ENCODE data around the gene LUZP2. TPM values are rescaled to one million over a fixed set of nuclear protein-coding genes. Genes with fewer than 3 reads are reported as not detected.

Gene LUZP2
- total RNA-seq, 4 donors from 2014 or later = 0.23 to 0.83 (median 0.48) TPM

- TF ChIP-seq CTCF (IDR thresholded peaks at IDR 0.05) (no peak), POLR2A (IDR thresholded peaks at IDR 0.05) (no peak)
- H3K36me3 ChIP-seq = no peaks in the 10 kb centered on the region
- H3K4me3 ChIP-seq = no peak overlapping the region
- no peak for DNase-seq
- no peaks in the 10 kb centered on the region for H3K4me1 ChIP-seq
- H3K27ac ChIP-seq = no peak overlapping the region
- H3K9me3 ChIP-seq = no peaks in the 10 kb centered on the region
- H3K27me3 ChIP-seq = no peaks in the 10 kb centered on the region
- 79 to 83% methylated on average over 1 of the region's 1 CpG for WGBS, 2 donors
- intact Hi-C loops (cut with DNase I) = no loop called here
Observed at GRCh38 chr11:24848857-24849256, 352.0 kb downstream of the LUZP2 start.

GRCh38 chr11:24855951-24856350 lies 359.1 kb downstream of the LUZP2 start:
- Histone ChIP-seq H3K4me3 (no peak overlapping the region), H3K27ac (no peak overlapping the region), H3K36me3 (no peaks in the 10 kb centered on the region), H3K4me1 (no peaks in the 10 kb centered on the region), H3K9me3 (no peaks in the 10 kb centered on the region), H3K27me3 (no peaks in the 10 kb centered on the region)
- TF ChIP-seq CTCF (IDR thresholded peaks at IDR 0.05) (no peak), POLR2A (IDR thresholded peaks at IDR 0.05) (no peak)
- DNase-seq = no peak
- intact Hi-C loops (cut with DNase I) = no loop called here

GRCh38 chr11:24859801-24860300 lies 363.0 kb downstream of the LUZP2 start:
- H3K36me3 ChIP-seq = no peaks in the 10 kb centered on the region
- no peak overlapping the region for H3K27ac ChIP-seq
- no peaks in the 10 kb centered on the region for H3K4me1 ChIP-seq
- no peak for DNase-seq
- H3K27me3 ChIP-seq = no peaks in the 10 kb centered on the region
- H3K9me3 ChIP-seq = no peaks in the 10 kb centered on the region
- intact Hi-C loops (cut with DNase I) = no loop called here
- no peak for TF ChIP-seq POLR2A (IDR thresholded peaks at IDR 0.05)
- TF ChIP-seq CTCF (IDR thresholded peaks at IDR 0.05) = no peak
- no peak overlapping the region for H3K4me3 ChIP-seq
- 78 to 86% methylated on average over 3 to 5 of the region's 9 CpGs for WGBS, 2 donors

GRCh38 chr11:24861440-24861839 lies 364.6 kb downstream of the LUZP2 start:
- DNase-seq = no peak
- H3K4me3 ChIP-seq = no peak overlapping the region
- H3K9me3 ChIP-seq = no peaks in the 10 kb centered on the region
- intact Hi-C loops (cut with DNase I) = no loop called here
- H3K27ac ChIP-seq = no peak overlapping the region
- no peaks in the 10 kb centered on the region for H3K27me3 ChIP-seq
- WGBS, 2 donors = 78 to 80% methylated on average over 1 to 6 of the region's 6 CpGs
- TF ChIP-seq POLR2A (IDR thresholded peaks at IDR 0.05) = no peak
- no peak for TF ChIP-seq CTCF (IDR thresholded peaks at IDR 0.05)
- no peaks in the 10 kb centered on the region for H3K4me1 ChIP-seq
- no peaks in the 10 kb centered on the region for H3K36me3 ChIP-seq

- WGBS, 2 donors = 74 to 92% methylated on average over 4 of the region's 4 CpGs
- no peak for DNase-seq
- H3K4me3 ChIP-seq = no peak overlapping the region
- no peak overlapping the region for H3K27ac ChIP-seq
- no peaks in the 10 kb centered on the region for H3K27me3 ChIP-seq
- no peaks in the 10 kb centered on the region for H3K4me1 ChIP-seq
- intact Hi-C loops (cut with DNase I) = no loop called here
- TF ChIP-seq POLR2A (IDR thresholded peaks at IDR 0.05) (no peak), CTCF (IDR thresholded peaks at IDR 0.05) (no peak)
- H3K9me3 ChIP-seq = no peaks in the 10 kb centered on the region
- no peaks in the 10 kb centered on the region for H3K36me3 ChIP-seq
Observed at GRCh38 chr11:24866743-24867142, 369.9 kb downstream of the LUZP2 start.
